A673 (cell line): Measurements from ENCODE around the gene ATF7IP2.

ENCODE experiments used
- CTCF ChIP-seq: fragments of 300-800, 200-600 bp; sonication (generic); conservative IDR thresholded peaks from 2 replicates; pipeline ENCODE4 v1.5.1; 2017; ENCODE audit warnings: low read depth, mild to moderate bottlenecking, antibody characterized with exemption, low read length, moderate library complexity, mixed read lengths
- EZH2 ChIP-seq: fragments of 200-600 bp; sonication (generic); IDR thresholded peaks from 2 replicates; pipeline ENCODE4 v1.6.1; 2017; ENCODE audit warnings: borderline replicate concordance, low read depth, mild to moderate bottlenecking, mixed read lengths, antibody characterized with exemption, low read length; ENCODE audit not compliant: poor library complexity, severe bottlenecking

DNA sequence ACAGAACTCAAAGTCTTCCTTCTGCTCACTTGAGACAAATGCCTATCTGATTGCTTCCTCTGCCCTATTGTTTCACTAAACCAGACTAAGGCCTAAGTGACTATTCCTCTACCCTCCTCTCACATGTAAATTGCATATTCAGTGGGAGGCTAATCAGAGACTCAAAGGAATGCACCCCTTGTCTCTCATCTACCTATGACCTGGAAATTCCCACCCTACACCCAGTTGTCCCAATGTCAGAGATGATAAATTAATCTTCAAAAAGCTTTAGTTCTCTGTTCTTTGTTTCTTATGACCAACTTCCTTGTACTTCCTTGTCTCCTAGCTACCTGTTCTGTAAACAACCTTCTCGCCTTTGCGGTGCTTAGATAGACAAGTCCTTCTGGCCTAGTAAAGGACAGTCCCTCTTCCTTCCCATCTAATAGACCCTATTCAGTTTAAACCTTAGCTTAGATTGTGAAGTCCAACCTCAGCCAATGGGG, 118.6 kb downstream of the ATF7IP2 start:
- TF ChIP-seq CTCF: no peak
- no peak for TF ChIP-seq EZH2
